Inferior parietal cortex (tissue), 1 donor: Measurements from ENCODE around the gene LDAH.
A peak's percentile ranks its signal among the peaks of the same experiment; 100 is the strongest.

Experiments
- DNase-seq: peaks from one replicate; pipeline ENCODE4 v3.0.0-alpha.2; 2016; ENCODE audit errors: extremely low spot score

LDAH gene

GRCh38 chr2:20652141-20652540, 170.8 kb downstream of the LDAH start:
- DNase-seq = no peak

DNA sequence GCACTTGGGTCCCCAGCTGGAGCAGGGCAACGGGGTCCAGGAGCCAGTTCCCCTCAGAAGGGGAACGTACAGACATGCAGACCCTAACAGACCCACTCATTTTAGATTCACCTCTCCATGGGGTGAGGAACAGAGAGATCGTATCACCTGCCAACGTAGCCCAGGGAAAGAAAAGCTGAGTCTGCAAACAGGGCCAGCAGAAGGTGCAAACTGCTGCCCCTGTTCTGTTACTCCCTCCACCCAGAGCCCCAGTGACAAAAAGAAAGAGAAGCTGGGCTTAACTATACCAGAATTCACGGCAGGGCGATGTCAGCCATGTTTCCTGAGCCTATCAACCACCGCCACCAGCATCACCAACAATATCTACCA, 171.2 kb downstream of the LDAH start:
- DNase-seq = no peak

- peak; percentile 85 for DNase-seq
These were observed 171.8 kb downstream of the LDAH start, which contains the start of gene HS1BP3 for GRCh38 chr2:20650877-20651730. Gene HS1BP3, minus strand, starts transcription at chr2:20651098. Its CDS starts 35 bp downstream, at chr2:20651063.

DNA sequence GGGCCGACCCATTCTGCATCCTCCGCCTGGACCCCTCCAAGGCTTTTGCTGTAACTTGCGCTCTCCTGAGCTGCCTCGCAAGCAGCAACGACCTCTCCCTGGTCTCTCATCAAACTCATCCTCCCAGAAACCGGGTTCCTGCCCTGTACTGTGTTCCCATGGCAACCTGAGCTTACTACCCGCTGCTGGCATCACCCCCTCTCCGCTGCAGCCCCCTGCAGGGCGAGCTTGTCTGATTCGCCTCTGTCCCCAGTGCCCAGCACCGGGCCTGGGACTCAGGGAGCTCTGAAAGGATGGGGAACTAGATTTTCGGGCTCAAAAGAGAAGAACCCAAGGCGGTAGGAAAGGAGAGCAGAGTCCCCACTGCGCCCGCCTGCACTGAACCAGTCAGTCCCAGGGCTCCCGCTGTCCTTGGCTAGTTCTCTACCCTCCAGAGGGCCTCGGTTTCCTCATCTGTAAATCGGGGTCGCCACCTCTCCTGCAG, 172.5 kb downstream of the LDAH start:
- peak; percentile 34 for DNase-seq

- peak; percentile 20 for DNase-seq
These were observed 172.9 kb downstream of the LDAH start for GRCh38 chr2:20649976-20650375.

GRCh38 chr2:20649576-20649975, 173.3 kb downstream of the LDAH start:
- DNase-seq = peak; percentile 6

DNA sequence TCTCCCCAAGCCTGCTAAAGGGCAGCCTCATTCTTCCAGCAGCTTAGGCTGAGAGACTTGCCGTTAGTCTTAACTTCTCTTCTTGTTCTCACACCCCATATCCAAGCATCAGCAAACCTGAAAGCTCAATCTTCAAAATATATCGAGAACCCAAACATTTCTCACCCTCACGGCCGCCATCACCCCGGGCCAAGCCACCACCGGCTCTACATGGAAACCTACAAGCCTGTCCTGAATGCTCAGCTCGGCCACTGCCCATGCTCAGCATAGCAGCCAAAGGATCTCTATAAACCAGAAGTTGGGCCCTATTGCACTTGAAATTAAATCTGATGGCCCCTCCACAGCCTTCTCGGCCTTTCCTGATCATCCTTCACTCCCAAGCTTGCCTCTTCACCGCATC, 174.1 kb downstream of the LDAH start:
- DNase-seq = no peak

GRCh38 chr2:20648206-20648605, 174.7 kb downstream of the LDAH start:
- no peak for DNase-seq

GRCh38 chr2:20647738-20648137, 175.2 kb downstream of the LDAH start:
- no peak for DNase-seq

- DNase-seq = no peak
These were observed 175.7 kb downstream of the LDAH start for GRCh38 chr2:20647211-20647610.

DNA sequence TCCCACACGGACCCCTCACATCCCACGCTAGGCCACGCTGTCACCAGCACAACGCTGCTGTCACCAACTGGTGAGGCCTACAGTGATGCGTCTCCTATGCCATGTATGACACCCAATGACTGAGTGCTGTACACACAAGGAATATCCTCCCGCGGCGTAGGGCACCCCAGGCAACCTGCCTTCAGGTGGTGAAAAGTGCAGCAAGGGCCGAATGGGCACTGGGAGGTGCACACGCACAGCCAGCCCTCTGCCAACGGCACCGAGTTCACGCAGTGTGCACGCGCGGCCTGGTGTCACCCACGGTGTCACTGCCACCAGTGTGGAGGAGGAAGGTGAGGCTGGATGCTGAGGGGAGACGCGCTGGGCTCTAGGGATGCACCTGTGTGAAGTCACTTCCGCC, 176.5 kb downstream of the LDAH start:
- no peak for DNase-seq

DNA sequence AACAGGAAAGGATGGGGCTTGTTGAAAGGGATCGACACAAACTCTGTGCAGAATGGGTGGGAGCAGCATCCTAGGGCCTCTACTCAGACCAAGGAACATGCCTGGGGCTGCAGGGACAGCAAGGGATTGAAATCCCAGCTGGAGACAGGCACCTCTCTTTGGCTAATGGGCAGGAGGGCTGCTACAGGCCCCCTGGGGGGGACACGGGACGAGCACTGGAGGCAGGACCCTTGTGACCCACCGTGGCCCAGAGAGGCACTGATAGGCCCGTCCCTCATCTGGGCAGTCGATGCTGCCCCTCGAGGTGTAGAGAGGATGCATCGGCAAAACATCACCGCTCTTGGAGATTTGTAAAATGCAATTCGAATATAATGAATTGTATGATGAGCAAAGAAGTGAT, 177.1 kb downstream of the LDAH start:
- no peak for DNase-seq

DNA sequence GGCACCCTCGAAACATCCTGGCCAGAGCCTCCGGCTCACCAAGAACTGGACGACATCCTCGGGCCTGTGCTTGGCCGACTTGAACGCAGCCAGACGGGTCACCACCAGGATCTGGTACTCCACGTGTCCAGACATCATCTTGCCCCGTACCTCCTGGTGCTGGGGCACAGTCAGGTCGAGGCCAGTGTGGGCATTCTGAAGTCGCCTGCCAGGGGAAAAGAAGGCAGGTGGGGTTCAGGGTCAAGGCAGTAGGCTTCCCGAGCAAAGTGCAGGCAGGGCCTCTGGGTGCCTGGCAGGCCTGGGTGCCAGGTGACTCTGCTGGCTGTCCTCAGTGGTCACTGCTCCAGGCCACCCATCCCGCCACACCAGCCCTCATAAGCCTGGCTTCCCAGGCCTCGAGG, 177.6 kb downstream of the LDAH start:
- DNase-seq = no peak

- DNase-seq = no peak
These were observed 179.1 kb downstream of the LDAH start for GRCh38 chr2:20643826-20644225.

- DNase-seq = no peak
These were observed 179.8 kb downstream of the LDAH start for GRCh38 chr2:20643060-20643459.

DNA sequence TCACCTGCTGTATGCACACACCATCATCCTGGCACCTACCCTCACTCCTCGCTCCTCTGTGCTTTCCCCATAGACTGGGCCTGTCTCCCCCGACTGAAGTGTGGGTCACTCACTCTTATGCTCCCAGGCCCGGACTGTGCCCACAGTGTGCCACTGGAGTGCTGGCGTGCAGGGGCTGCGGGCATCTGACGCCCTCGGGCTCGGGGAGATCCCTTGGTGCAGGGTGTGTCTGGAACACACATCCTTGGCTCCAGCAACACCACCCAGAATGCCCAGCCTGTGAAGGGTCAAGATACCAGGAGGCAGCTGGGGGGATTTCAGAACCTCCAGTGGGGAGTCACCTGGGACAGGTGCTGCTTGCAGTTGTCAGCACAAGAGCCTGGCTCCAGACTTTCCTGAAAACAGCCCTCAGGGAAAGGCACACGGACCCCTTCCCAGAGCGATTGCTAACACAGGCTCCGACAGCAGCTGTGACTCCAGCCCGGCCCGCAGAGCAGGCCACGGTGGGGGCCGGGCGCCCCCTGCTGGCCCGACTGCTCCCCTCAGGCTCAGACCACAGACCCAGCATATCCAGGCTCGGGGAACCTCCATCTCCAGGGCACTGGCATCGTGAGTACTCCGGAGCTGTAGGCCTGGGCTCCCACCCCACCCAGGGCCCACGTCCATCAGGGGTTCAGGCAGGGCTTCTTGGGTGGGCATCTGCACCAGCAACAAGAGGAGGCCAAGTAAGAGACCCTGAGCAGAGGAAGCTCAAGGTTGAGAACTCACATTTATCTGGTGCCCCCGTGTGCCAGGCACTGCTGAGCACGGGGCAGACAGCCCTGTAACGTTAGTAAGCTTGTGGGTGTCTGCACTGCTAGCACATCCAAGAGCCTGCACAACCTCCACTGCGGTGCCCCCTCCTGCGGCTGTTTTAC, 180.6 kb downstream of the LDAH start:
- DNase-seq = peak; percentile 77

- DNase-seq = no peak
These were observed 181.5 kb downstream of the LDAH start for GRCh38 chr2:20641123-20641985.

GRCh38 chr2:20640411-20641122, 182.3 kb downstream of the LDAH start:
- peak; percentile 17 for DNase-seq

DNA sequence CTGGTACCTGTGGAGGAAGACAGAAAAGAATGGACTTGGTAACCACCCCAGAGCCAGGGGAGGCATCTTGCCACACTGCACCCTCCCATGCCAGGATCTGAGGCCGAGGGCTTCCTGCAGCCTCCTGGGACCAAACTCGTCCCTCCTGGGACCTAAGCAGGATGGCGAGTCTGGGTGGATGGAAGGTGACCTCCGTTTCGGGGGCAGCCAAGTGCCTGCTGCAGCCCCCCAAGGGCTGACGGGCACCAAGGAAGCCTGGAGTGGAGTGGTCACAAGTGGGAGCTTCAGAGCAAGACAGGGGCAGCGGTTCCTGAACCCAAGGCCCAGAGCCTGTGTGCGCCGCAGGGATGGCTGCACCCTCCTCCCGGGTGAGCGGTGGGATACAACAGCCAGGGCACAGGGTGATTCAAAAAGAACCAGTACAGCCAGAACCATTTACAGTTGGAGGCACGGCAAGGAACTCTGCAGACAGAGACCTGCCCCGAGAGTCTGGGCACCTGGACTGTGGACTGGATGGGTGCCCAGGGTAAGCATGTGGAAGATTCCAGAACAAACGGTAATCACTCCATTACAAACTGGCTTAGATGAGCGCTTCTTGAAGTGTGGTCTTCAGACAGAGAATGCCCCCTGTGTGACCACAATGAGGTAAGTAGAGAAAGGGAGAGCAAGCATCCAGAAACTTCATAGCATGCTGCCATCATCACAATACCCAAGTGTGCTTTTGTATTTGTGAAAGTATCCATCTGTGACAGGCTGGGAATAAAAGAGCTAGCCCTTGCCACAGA, 184.1 kb downstream of the LDAH start:
- DNase-seq = no peak

DNA sequence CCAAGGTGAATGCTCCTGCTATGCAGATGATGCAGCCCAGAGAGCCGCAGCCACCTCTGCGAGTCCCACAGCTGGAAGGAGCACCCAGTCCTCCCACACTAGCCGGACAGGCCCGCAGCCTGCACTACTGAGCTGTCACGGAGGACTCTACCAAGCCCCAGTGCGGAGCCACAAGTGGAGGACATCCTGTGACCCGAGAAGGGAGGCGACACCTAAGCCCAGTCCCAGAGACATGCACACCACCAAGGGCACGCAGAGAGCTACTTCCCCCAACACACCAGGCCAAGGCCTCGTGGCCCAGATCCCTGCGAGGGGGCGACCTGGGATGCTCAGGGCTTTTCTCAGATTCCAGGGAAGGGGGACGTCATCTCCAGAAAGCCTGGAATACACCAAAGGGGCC, 184.9 kb downstream of the LDAH start:
- no peak for DNase-seq
